GM21723 (cell line): ENCODE data around the gene RDH12.

Experiments
- ATAC-seq: cut with Tn5 transposase; IDR thresholded peaks from one replicate; pipeline ENCODE4 v1.9.1; 2021; ENCODE audit warnings: mild to moderate bottlenecking, moderate library complexity; ENCODE audit not compliant: unreplicated experiment

RDH12 gene

DNA sequence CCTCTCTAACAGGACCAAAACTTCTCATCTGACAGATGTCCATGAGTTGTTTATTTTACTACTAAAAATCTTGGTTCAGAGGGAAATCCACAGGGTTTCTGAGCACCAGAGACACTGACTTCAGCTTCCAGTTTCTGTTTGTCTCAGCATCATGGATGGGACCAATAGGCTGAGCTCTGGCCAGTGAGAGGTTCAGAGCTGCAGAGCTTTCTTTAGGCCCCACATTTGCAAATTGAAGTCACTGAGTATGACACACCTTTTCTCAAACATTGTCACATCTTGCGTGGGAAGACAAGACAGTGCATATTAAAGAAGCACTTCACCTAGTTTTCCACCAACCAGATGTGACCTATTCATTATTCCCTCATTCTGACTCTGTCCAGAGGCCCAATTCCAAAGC, 45.2 kb downstream of the RDH12 start:
- ATAC-seq: no peak

DNA sequence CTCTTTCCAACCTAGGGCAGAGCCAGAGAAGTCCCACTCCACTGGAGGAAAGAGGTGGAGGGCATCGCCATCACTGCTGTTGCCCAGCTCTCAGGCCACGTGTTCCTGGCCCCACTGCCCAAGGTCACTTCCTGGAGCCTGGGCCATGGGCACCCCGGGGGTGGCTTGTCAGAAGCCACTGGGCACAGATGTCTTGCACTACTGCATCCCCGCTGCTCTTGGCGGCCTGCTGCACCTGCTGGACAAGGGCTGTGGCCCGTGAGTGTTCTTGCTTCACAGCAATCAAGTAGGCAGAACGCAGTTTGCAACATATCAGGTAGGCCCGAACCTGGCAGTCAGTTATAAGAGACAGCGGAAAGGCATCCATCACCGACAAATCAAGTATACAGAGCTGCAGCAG, 46.6 kb downstream of the RDH12 start:
- no peak for ATAC-seq

DNA sequence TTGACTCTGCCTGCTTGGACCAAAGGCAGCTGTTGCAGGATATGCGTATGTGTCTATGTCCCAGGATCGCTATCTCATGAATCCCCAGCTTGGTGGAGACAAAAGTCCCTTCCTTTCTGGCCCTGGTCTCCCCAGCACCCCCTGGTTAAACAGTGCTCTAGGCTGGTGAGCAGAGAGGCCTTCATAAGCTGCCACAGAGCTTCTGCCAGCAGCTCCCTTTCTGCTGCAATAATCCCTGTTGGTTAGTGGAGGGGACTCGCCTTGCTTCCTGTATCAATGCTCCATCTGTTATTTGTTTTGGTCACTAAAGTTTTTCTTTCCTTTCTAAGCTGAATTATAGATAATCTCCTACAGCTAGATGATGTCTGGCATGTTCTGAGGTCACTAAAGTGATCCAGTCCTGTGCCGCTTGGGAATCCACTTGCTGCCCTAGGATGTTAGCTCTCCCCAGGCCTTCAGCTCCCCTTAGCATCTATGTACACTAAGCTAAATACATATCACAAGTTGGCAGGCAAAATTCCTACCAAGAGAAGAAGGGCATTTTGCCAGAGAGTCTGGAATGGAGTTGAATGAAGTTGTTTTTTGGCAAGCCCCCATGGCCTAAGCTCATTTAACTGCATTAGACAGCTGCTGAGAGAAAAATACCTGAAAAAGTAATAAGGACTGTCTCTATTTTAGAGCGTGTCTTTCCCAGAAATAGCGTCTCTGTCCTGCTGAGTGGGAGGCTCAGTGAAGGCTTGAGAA, 47.8 kb downstream of the RDH12 start:
- ATAC-seq: no peak

DNA sequence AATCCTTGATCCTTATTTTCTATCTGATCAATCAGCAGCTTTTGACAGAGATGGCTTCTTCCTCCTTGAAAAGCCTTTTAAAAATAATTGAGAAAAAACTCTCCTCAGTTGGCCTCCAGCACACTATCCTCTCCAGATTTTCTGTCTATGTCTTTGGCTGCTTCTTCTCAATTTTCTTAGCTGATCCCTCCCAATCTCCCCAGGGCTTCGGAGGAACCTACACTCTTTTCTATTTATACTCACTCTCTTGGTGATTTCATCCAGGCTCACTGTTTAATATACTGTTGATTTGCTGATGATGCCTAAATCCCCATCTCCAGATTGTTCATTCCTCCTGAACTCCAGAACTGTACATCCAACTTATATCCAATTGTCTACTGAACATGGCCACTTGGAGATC, 54.8 kb downstream of the RDH12 start:
- no peak for ATAC-seq

DNA sequence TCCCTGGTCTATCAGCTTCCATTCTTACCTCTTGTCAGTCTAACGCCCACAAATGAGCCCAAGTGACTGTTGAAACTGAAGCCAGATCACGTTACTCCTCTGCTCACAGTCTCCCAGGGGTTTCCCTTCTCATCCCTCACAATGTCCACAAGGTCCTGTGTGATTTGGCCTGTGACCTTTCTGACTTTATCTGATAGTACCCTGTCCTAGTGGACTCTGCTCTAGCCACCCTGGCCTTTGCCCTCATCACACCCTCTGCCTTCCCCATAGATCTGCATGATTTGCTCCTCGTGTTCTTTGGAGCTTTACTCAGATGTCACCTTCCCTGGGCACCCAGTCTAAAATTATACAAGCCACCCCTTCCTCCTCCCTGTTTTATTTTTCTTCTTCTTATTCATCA, 55.5 kb downstream of the RDH12 start:
- no peak for ATAC-seq

DNA sequence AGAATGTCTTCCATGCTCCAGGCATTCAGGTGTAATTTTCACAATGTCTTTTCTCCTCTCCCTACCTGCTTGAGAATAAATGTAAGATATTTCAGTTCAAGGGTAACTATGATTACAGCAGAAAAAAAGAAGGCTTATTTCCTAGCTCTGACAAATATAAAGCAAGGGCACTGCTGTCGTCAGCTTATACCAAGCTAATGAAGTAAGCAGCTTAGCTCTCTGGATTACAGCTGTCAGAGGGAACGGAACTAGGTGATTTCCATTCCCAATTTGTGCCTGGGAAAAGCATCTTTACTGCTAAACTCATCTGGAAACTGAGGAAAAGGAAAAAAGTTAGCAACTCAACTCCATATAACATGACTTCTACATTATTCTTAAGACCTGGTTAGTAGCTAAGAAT, 58.2 kb downstream of the RDH12 start:
- ATAC-seq: no peak

DNA sequence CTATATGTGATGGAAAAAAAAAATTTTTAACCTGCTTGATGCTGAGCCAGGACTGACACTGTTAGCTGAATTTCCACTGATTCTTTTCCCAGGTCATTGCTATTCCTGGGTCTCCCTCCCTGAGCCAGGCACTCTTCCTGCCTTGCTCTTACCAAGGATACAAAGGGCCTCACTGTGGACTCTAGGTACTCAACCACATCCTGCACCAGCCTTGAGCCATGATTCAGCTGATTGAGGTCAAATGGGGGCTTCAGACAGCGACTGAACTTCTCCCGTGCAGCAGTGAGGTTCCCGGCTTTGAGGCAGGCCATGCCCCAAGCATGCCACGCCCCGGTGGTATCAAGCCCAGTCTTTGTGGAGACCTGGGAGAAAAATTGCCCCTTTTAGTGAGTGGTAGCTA, 60.4 kb downstream of the RDH12 start:
- no peak for ATAC-seq

DNA sequence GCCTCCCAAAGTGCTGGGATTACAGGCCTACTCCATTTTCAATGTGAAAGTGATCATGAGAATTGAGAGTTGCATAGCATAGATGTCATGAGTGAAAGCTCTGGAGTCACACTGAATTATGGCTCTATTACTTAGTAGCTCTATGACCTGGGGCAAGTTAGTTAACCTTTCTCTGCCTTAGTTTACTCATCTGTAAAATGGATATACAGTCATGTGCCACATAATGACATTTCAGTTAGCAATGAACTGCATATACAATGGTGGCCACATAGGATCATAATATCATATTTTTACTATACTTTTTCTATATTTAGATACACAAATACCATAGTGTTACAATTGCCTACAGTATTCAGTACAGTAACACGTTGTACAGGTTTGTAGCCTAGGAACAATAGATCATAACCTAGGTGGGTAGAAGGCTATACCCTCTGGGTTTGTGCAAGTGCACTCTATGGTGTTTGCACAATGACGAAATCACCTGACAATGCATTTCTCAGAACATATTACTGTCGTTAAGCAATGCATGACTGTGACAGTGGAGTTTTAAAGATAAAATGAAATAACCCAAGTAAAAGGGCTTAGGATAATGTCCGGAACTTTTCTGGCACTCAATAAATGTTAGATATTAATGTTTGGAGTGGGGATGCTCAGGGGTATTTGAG, 61.6 kb downstream of the RDH12 start:
- no peak for ATAC-seq

DNA sequence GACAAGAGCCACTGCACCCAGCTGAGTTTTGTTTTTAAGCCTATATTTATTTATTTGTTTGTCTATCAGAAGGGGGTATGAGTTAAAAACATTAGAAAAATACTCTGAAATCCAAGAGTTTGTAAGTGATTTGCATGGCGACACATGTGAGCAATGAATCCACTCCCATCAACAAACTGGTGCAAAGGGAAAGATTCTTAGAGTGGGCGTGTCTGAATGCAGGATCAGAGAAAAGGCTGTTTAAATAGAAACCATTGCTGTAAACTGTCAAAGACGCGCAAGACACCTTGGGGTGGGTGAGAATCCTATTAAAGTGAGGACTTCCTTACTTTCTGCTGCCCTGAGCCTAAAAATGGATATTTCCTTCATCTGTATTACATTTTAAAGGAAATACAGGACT, 62.8 kb downstream of the RDH12 start:
- ATAC-seq: no peak

DNA sequence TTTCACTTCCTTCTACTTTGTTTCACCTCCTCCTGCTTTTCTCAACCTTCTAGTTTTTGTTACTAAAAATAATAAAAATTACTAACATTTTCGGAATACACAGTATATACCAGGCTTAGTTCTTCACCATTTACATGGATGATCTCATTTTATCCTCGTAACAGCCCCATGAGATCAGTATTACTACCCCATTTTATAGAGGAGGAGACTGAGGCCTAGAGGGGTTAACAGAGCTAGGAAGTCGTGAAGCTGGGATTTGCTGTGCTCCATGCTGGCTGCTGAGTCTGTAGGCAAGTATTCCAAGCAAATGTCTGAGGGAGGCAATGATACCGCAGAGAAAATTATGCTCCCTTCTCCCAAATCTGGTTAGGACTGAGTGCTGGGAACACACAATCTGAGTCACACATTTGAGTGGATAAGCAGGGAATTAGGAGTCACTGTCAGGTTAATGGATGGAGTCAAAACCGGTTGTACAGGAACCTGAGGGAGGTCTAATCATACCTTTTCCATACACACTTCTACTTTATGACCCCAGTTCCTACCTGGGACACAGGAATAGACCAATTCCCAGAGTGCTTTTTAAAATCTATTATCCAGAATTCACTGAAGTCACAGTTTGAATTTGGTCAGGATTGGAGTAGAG, 63.6 kb downstream of the RDH12 start:
- no peak for ATAC-seq

DNA sequence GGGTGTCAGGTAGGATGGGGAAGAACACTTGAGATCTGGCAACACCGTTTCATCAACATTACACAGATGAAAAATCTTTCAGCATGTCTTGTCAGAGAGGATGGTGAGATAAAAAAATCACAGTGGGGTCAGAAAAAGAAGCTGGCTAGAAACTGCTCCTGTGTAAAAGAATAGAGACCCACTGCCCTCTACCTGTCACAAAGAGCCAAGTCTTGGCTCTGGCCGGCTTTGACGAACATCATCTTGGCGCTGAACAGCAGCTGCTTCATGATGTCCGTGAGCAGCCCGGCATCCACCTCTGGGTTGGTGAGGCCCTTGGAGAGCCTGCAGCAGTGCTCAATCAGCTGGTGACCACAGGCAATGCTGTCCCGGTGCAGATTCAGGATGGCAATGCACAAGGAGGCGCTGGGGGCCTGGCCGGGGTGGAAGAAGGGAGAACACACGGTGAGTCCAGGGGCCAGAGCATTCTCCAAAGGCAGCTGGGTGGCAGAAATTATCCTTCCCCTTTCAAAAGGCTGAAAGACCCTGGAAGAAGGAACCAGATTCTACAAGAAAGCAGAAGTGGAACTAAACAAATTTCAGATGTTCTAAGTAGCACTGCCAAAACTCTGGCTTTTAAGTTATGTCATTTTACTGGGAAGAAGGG, 64.5 kb downstream of the RDH12 start:
- ATAC-seq: no peak

DNA sequence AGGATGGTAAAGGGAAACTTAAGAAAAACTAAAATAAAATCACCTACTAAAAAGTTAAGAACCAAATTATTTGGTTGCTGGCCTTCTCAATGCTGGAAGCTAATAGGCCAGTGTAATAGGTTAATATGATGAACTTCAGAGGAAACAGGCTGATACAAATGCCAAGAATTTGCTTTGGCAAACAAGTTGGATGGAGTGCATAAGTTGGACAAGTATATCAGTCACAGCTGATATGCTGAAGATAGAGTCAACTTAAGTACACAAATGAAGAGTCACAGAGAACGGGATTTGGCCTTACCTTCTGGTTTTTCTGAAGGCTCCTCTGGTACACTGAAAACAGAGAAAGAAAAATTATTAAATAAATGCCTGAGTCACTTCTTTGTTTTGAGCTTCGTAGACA, 66.5 kb downstream of the RDH12 start:
- ATAC-seq: no peak

DNA sequence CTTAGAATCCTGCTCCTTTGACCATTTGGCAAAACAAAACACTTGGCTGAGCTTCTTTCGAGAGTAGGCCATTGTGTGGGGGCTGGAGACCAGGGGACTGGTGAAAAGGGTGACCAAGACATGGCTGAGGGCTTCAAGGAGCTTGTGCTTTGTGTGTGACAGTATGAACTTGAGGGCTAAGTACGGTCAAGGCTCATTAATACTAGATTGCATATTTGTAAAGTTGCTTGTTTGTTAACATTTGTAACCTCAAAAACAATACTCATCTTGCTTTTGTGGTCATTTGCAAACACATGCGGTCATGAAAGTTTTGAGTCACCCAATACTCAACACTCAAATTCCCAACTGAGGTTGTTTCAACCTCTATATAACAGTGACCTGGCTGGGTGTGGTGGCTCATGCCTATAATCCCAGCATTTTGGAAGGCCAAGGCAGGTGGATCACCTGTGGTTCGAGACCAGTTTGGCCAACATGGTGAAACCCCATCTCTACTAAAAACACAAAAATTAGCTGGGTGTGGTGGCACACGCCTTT, 72.2 kb downstream of the RDH12 start:
- ATAC-seq: no peak

DNA sequence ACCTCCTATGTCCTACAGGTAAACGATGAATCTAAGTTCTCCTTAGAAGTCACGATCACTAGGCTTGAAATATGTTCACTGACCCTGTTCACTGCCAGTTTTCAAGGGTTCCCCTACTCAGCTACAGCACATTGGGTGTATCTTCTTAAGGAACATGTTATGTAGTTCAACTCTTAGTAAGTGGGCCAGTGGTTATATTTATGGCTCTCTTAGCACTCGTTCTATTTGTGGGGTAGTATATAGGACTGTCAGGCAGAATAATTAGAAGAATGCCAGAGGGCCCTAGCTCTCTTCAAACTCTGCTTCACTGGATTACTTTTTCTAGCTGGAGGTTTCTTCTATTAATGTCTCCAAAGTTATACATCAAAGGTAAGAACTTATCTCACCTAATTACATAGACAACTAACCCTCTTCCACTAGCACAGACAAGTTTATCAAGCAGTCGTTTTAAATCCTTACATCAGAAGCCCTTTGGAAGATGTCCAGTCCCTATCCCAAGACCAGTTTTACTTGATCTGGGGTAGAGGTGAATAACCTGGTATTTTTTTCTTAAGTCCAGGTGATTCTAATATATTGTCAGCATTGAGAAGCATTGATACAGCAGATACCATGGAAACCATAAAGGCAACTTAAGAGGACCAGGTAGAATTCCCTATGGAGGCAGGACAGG, 75.1 kb downstream of the RDH12 start:
- no peak for ATAC-seq

DNA sequence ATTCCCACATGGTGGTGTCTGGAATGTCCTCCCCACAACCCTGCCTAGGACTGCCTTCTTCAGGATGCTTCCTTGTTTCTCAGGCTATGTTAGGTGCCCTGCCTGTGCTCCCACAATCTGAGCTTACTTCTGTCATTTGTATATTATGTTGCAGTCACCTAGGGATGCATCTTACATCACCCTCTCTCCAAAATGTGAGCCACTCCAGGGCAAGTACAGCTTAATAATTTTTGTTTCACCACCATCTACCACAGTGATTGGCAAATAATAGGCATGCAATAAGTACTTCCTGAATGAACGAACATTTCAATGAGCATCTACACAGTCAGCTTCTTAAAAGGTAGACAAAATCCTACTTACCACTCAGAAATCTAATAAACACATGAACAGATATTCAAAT, 77.1 kb downstream of the RDH12 start:
- no peak for ATAC-seq

DNA sequence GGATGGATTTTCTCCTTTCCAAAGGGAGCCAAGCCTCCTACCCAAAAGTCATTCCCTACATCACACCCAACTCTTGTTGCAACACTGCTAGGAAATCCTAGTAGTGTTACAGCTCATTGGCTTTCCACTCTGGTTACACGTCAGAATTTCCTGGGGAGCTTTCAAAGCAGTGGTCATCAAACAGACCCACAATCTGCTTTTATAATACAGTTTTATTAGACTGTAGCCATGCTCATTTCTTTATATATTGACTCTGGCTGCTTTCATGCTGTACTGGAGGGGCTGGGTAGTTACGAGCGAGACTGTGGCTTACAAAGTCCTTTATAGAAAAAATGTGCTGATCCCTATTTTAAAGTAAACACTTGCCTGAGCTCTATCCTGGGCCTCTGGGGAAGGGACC, 80.4 kb downstream of the RDH12 start:
- no peak for ATAC-seq
